Adrenal gland (tissue), 12 donors: ENCODE data around the gene HOXD13. TPM values are rescaled to one million over a fixed set of nuclear protein-coding genes. Genes with fewer than 3 reads are reported as not detected.

ENCODE experiments used
- DNase-seq, 7 donors: peaks; one replicate each; pipeline ENCODE4 v3.0.0-alpha.2; 2019 to 2020
- H3K27ac ChIP-seq, 5 donors: fragments of 200-600 bp; sonication (generic) in 4 of 5; 1 replicate in 3 of 5; 2 replicates in 2 of 5; pipeline versions ENCODE4 v1.5.1 to v1.8.0; 2016 to 2020; ENCODE audit warnings: mild to moderate bottlenecking in 1 of 5
- H3K27me3 ChIP-seq: fragments of 200-600 bp; 2 replicates; pipeline ENCODE4 v1.8.0; 2021
- H3K36me3 ChIP-seq, 2 donors: fragments of 200-600 bp; replicated peaks in 1 of 2; 1 replicate in 1 of 2; 2 replicates in 1 of 2; pipeline versions ENCODE4 v1.5.1 to v1.8.0; 2018 to 2022
- H3K4me1 ChIP-seq, 2 donors: fragments of 200-600 bp; replicated peaks in 1 of 2; 1 replicate in 1 of 2; 2 replicates in 1 of 2; pipeline versions ENCODE4 v1.5.1 to v1.8.0; 2018 to 2021
- H3K4me3 ChIP-seq, 4 donors: fragments of 200-600 bp; sonication (generic) in 3 of 4; one replicate each; pipeline ENCODE4 v1.5.1; 2016 to 2018
- H3K9me3 ChIP-seq, 3 donors: fragments of 200-600 bp; sonication (generic) in 1 of 3; replicated peaks in 1 of 3; 1 replicate in 2 of 3; 2 replicates in 1 of 3; pipeline versions ENCODE4 v1.5.1 to v1.8.0; 2016 to 2021
- POLR2A ChIP-seq, 2 donors: fragments of 450-650 bp; IDR thresholded peaks; one replicate each; pipeline ENCODE4 v1.6.1; 2017; ENCODE audit warnings: antibody characterized with exemption in 2 of 2, mild to moderate bottlenecking in 2 of 2, moderate library complexity in 1 of 2
- WGBS, 4 donors: extraction: QIAGEN DNeasy Blood & Tissue Kit in 2 of 4; methylation state at CpG; one replicate each; pipeline versions ENCODE4 v1.1.5 to v1.1.7; 2013 to 2017; 5-methylcytosine and 5-hydroxymethylcytosine counted together
- intact Hi-C, 2 donors: fragments of 100-400 bp; cut with DNase I; formaldehyde crosslinking; loops; one replicate each; pipeline versions ENCODE4 v1.14.1 to v1.15.0; 2022 to 2023
- polyA plus RNA-seq, 3 donors: library from polyadenylated mRNA; stranded (reverse); fragments of 200-250 nt in 2 of 3; fragments of 350-450 nt in 1 of 3; fragmentation: Illumina TruSeq in 1 of 3; extraction: RNeasy Lipid Tissue Mini Kit (QIAGEN cat#74804) in 1 of 3; gene quantifications; one replicate each; pipeline ENCODE4 v1.2.3, GENCODE V29; 2013 to 2014
- total RNA-seq, 9 donors: library from RNA; depleted of rRNA in 4 of 9; stranded (reverse); fragments of >200 nt in 4 of 9; fragments of 120-200 nt in 1 of 9; fragmentation: NEBNext Ultra II Directional in 1 of 9; extraction: Animal tissue kit (Norgen Biotek cat#: 25700) in 1 of 9; gene quantifications; one replicate each; pipeline versions ENCODE4 v1.1.0 to v1.2.4, GENCODE V29; 2013 to 2023
- TF ChIP-seq, protein P1 (sequence below), 6 experiments: fragments of 450-650 bp in 4 of 6; fragments of 200-600 bp in 2 of 6; sonication (generic) in 1 of 6; IDR thresholded peaks; 1 replicate in 5 of 6; 2 replicates in 1 of 6; pipeline versions ENCODE4 v1.5.1 to v1.8.0; 2016 to 2021; ENCODE audit warnings: antibody characterized with exemption in 6 of 6, mild to moderate bottlenecking in 2 of 6, moderate library complexity in 1 of 6
- donor health status: healthy with polysubstance abuse.
- donor health status: Bipolar disorder and iron deficiency.
- donor health status: DM: yes; HTN: yes; CAD: no.
- donor health status: DM: no; HTN: no; CAD: no.
- donor health status: DM: no; HTN: no; CAD: no.
- donor health status: DM: yes; HTN: yes; CAD: no.

The HOXD13 gene
- total and polyA plus RNA-seq, 12 donors, result not detected

DNA sequence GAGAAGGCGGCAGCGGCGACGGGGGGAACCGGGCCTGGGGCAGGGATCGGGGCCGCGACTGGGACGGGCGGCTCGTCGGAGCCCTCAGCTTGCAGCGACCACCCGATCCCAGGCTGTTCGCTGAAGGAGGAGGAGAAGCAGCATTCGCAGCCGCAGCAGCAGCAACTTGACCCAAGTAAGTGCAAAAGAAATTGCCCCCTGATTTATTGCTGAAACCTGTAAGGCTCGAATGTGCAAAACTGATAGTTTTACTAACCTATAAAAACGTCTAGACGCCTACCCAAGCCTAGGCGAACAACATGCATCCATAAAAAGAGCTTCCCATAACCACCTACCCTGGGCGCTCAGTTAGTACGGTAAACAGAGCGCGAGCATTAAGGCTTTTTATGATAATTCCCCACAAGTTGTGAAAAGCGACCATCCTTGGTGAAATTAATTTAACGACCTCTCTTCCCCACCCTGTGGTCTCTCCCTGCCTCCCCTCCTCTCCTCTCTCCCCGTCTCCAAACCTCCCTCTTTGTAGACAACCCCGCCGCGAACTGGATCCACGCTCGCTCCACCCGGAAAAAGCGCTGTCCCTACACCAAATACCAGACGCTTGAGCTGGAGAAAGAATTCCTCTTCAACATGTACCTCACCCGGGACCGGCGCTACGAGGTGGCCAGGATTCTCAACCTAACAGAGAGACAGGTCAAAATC, 31.0 kb downstream of the HOXD13 start:
- intact Hi-C loops, result loop anchor here in 1 of 2 donors (5.0 to 10.0 kb wide), 2 partner anchors 514 to 691 kb away; no protein-coding TSS in a partner anchor
- no peak for DNase-seq
- TF ChIP-seq, protein P1, sequence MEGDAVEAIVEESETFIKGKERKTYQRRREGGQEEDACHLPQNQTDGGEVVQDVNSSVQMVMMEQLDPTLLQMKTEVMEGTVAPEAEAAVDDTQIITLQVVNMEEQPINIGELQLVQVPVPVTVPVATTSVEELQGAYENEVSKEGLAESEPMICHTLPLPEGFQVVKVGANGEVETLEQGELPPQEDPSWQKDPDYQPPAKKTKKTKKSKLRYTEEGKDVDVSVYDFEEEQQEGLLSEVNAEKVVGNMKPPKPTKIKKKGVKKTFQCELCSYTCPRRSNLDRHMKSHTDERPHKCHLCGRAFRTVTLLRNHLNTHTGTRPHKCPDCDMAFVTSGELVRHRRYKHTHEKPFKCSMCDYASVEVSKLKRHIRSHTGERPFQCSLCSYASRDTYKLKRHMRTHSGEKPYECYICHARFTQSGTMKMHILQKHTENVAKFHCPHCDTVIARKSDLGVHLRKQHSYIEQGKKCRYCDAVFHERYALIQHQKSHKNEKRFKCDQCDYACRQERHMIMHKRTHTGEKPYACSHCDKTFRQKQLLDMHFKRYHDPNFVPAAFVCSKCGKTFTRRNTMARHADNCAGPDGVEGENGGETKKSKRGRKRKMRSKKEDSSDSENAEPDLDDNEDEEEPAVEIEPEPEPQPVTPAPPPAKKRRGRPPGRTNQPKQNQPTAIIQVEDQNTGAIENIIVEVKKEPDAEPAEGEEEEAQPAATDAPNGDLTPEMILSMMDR (IDR thresholded peaks at IDR 0.05), result no peak
- no peak for TF ChIP-seq POLR2A (IDR thresholded peaks at IDR 0.05)

DNA sequence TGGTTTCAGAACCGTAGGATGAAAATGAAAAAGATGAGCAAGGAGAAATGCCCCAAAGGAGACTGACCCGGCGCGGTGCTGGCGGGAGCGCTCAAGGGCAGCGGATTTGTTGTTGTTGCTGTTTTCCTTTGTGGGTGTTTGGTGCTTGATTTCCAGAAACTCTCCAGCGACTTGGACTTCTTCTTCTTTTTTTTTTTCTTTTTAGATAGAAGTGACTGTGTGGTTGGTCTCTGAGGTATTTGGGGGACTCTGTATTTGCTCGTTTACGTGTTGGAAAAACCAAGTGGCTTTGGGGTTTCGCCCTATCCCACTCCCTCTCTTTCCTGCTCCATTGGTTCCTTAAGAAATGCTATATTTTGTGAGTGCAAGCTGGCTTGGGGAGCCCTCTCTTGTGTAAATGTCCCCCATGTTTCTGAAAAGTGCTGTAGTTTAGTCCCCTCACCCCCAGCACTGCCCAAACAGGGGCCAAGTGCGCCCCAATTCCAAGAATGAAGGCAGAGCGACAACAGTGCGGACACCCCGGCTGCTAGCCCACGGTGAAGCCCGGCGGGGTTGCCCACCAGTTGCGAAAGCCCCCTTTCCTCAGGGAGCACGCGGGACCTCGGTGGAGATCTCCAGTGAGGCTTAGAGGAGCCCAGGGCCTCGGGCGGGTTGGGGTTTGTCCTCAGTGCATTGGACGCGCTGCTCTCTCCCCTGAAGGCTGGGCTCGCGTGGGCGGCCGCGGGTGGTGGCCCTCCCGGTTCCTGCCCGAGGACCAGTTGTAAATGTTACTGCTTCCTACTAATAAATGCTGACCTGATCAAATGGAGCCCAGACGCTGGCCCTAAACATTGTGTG, 31.8 kb downstream of the HOXD13 start:
- H3K4me3 ChIP-seq, result peak overlapping the region in 2 of 4 donors; percentile 7 to 67
- H3K9me3 ChIP-seq, result no peaks in the 10 kb centered on the region
- no peak for TF ChIP-seq POLR2A (IDR thresholded peaks at IDR 0.05)
- TF ChIP-seq, protein P1 (IDR thresholded peaks at IDR 0.05), result no peak
- peaks cover 20% of the 10 kb centered on the region for H3K27me3 ChIP-seq
- H3K27ac ChIP-seq, result peak overlapping the region in 1 of 5 donors; percentile 9
- 44 to 63% (median 54%) methylated on average over 20 to 34 of the region's 34 CpGs for WGBS, 4 donors
- H3K36me3 ChIP-seq, result no peaks in the 10 kb centered on the region
- no peak for DNase-seq
- intact Hi-C loops, result loop anchor here in 1 of 2 donors (5.0 to 10.0 kb wide), 2 partner anchors 513 to 690 kb away; no protein-coding TSS in a partner anchor
- peaks cover 0 to 17% of the 10 kb centered on the region in 2 donors for H3K4me1 ChIP-seq

More for the DNA sequence above, 31.0 kb downstream of the HOXD13 start:
- 16 to 19% (median 18%) methylated on average over 29 to 40 of the region's 40 CpGs for WGBS, 4 donors
- peaks cover 0 to 17% of the 10 kb centered on the region in 2 donors for H3K4me1 ChIP-seq
- H3K36me3 ChIP-seq, result no peaks in the 10 kb centered on the region
- peak overlapping the region in 4 of 5 donors; percentile 58 to 88 (median 79) for H3K27ac ChIP-seq
- peak overlapping the region; percentile 31 to 67 (median 52) for H3K4me3 ChIP-seq
- H3K9me3 ChIP-seq, result no peaks in the 10 kb centered on the region
- peaks cover 28% of the 10 kb centered on the region for H3K27me3 ChIP-seq

DNA sequence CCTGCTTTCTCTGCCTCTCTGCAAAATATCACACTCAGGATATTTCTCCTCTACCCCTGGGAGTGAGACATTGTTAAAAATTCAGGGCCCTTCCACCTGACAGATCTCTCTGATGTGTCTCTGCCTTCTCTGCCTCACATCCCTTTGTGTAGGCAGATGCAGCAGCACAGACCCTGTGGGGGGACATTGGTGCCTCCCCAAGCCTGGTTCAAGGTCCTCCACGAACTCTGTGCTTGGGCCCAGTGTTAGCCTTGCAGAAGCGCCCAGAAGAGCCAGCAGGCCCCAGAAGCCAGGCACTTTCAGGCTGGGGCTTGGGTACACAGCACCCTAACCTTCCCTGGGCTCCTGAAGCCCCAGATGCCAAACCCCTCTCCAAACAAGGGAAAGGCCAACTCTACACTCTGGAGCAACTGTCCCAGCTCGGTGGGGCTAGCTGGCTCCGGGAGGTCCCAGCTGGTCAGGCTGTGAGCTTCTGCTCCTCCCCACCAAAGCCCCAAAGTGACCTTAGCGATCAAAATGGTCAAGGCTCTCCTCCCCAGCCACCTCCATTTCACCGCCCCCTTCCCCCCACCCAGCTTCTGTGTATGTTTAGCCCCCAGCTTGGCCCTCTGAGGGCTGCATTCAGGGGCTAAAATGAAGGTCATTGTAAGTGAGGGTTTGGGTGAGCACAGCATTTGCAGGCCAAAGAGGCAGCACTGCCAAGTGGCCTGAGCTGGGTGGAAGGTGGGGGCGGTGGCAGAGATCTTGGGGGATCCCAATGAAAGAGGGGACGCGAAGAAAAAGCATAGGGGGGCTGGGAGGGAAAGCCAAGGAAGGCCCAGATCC, 32.6 kb downstream of the HOXD13 start:
- Histone ChIP-seq H3K27me3 (peaks cover 12% of the 10 kb centered on the region), H3K36me3 (no peaks in the 10 kb centered on the region), H3K4me3 (no peak overlapping the region), H3K9me3 (no peaks in the 10 kb centered on the region), H3K27ac (peak overlapping the region in 1 of 5 donors; percentile 9), H3K4me1 (peaks cover 0 to 17% of the 10 kb centered on the region in 2 donors)
- no peak for DNase-seq
- intact Hi-C loops, result loop anchor here (5.0 to 10.0 kb wide), 6 partner anchors 332 to 1027 kb away; no protein-coding TSS in a partner anchor
- WGBS, 4 donors, result 67 to 84% (median 76%) methylated on average over 7 to 9 of the region's 9 CpGs
- TF ChIP-seq POLR2A (IDR thresholded peaks at IDR 0.05), result no peak
- TF ChIP-seq, protein P1 (IDR thresholded peaks at IDR 0.05), result no peak
